Limb (tissue), 2 donors: Measurements from ENCODE around the gene CD200R1L.
A peak's percentile ranks its signal among the peaks of the same experiment; 100 is the strongest.

ENCODE experiments used
- DNase-seq, 2 donors: peaks; one replicate each; pipeline ENCODE4 v3.0.0-alpha.2; 2016; ENCODE audit errors: extremely low spot score in 2 of 2

CD200R1L gene

DNA sequence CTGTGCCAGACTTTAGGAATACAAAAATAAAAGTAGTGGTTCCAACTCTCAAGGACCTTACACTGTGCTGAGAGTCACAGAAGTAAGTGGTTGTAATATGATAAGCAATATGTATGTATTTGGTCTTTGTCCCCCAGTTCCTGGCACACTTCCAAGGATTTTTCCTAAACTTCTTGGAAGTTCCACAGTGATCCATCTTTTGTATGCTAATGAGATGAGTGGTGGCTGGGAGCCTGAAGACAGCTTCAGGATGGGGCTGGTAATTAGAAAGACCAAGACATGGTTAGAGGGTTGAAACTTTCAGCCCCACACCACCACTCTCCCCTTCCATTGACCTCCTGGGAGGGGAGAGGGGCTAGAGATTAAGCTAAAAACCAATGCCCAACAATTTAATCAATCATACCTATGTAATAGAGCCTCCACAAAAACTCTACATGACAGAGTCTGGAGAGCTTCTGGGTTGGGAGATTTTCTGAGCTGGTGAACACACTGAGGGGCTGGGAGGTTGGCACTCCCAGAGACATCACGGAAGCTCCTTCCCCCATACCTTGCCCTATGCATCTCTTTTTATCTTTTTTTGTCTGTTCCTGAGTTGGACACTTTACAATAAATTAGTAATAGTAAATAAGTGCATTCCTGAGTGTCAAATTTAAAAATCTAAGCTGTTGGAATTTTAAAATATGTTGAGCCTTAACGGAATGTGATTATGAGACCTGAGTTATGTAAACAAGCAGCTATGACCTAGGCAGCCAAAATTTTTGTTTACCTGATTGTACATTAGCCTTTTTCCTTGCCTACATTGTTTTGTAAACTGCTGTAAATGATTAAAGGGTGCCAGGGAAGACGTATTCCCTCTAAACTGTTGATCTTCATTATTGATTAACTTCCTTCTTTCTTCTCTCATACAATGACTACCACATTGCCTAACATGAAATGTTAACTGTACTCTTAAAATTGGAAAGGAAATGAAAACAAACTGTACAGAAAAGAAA lies 24.3 kb downstream of the CD200R1L start:
- DNase-seq = no peak

- no peak for DNase-seq
Measured at GRCh38 chr3:112818289-112818688, 28.4 kb downstream of the CD200R1L start.

- DNase-seq = no peak
Measured at GRCh38 chr3:112817797-112818196, 28.9 kb downstream of the CD200R1L start.

DNA sequence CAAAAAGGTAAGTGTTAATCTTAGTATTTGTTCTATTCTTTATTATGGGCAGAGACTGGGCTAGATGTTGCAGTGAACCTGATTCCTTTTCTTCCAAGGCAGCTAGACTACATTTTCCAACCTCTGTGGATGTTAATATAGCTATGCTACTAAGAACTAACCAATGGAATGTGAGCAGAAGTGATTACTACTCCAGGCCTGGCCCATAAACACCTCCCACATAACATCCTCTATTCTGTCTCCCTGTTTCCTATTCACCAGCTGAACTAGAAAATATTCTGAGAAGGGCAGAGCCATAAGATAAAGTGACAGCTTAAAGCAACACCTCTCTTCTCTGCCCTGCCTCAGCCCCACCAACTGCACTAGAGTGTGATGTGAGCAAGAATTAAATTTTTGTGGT lies 29.4 kb downstream of the CD200R1L start:
- no peak for DNase-seq

GRCh38 chr3:112815981-112816380 lies 30.7 kb downstream of the CD200R1L start:
- DNase-seq = no peak

- peak in 1 of 2 donors; percentile 80 for DNase-seq
Measured at GRCh38 chr3:112814266-112814665, 32.4 kb downstream of the CD200R1L start.

GRCh38 chr3:112813723-112814171 lies 32.9 kb downstream of the CD200R1L start:
- DNase-seq = no peak

DNA sequence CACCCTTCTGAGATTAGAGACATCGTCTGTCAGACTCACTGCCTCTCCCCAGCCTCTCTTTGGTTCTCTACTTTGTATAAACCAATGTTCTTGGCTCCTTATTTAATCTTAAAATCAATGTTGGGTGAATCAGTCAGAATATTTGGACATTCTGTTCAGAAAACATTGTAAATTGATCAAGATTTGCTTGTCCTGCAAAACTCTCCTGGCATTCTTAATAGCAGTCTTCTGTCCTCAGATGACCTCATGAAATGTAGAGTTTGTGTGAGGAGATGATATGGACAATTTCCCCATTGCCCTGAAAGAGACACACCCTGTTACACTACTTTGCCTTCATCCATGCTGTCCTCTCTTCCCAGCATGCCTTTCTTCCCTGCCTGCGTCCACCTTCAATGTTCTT lies 33.6 kb downstream of the CD200R1L start:
- no peak for DNase-seq

- no peak for DNase-seq
Measured at GRCh38 chr3:112811917-112812660, 34.6 kb downstream of the CD200R1L start.

- DNase-seq = peak in 1 of 2 donors; percentile 45
Measured at GRCh38 chr3:112811131-112811884, 35.4 kb downstream of the CD200R1L start.

DNA sequence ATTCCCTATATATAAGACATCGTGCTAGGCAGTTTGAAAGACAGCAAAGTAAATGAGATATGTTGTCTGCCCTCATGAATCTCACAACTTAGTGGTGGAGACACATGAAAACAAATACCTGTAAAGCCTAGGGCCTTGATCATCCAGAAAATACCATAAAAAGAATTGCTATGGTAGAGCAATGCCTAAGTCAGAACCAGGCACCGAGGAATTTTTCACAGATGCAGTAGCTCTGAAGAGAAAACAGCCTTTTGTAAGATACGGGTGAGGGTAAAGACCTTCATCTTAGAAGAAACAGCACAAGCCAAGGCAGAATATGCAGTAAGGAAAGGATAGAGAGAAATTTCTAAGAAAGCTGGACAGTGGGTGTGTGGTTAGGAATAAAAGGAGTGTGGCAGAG lies 36.1 kb downstream of the CD200R1L start:
- DNase-seq = no peak

- DNase-seq = no peak
Measured at GRCh38 chr3:112808136-112808535, 38.5 kb downstream of the CD200R1L start.

DNA sequence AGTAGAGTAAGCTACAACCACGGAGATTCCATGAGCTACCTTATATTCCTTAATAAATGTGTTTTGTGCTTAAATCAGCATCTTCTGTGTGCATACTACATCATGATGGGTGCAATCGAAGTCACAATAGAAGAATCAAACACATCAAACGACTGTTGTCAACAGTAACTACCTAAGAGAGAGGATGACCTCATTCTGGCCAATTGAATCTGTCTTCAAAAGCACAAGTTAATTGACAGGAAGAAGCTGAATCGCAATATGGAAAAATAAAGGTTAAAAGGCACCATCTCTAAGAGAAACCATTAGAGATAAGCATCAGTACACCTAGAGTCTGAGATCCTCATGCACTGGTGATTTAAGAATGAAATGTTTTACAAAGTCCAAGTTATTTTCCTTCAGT lies 39.0 kb downstream of the CD200R1L start:
- DNase-seq = no peak

DNA sequence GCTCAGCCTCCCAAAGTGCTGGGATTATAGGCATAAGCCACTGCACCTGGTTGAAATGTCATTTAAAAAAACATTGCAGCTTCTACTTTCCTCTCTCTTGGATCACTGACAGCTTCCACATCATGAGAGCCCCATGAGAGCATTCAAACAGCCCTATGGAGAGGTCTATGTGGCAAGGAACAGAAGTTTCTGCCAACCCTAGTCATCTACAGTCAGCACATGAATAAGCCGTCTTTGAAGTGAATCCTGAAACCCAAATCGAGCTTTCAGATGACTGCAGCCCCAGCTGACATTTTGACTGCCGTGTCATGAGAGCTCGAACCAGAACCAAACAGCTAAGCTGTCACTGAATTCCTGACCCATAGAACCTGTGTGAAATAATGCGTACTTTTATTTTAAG lies 39.8 kb downstream of the CD200R1L start:
- no peak for DNase-seq

GRCh38 chr3:112805126-112805525 lies 41.5 kb downstream of the CD200R1L start:
- no peak for DNase-seq

DNA sequence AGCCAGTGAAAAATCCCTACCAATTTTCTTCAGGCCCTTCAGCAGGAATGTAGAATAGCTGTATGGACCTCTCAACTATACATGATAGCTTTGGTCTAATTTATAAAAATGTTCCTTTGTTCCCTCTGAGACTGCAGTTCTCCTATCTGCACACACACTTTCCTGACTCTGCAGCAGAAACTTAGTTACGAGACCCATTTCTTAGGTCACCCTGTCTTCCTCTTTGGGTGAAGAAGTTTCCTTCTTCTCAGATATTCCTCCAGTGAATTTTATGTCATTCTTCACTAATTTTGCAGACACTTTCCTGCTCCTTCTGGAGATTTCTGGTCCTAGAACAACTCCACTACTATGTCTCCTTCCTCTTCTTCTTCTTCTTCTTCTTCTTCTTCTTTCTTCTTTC lies 42.6 kb downstream of the CD200R1L start:
- DNase-seq = no peak

DNA sequence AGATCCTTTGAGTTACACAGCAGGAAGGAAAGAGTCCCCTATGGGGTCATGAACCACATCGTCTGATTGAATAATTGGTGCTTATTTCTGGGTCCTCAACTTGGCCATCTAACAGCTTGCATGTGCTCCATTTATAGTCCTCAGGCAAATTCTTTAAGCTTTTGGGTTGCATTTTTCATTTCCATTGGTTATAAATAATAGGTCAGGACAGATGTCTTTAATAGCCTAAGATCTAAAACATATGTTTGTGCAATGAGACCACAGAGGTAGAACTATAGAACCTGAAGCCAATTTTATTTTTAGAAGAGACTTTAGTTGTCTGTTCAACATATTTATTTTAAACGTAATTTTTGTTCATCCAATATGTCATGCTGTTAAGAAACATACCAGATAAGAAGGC lies 43.2 kb downstream of the CD200R1L start:
- DNase-seq = peak in 1 of 2 donors; percentile 48

GRCh38 chr3:112802338-112802737 lies 44.3 kb downstream of the CD200R1L start:
- no peak for DNase-seq

- no peak for DNase-seq
Measured at GRCh38 chr3:112799946-112800345, 46.7 kb downstream of the CD200R1L start.

DNA sequence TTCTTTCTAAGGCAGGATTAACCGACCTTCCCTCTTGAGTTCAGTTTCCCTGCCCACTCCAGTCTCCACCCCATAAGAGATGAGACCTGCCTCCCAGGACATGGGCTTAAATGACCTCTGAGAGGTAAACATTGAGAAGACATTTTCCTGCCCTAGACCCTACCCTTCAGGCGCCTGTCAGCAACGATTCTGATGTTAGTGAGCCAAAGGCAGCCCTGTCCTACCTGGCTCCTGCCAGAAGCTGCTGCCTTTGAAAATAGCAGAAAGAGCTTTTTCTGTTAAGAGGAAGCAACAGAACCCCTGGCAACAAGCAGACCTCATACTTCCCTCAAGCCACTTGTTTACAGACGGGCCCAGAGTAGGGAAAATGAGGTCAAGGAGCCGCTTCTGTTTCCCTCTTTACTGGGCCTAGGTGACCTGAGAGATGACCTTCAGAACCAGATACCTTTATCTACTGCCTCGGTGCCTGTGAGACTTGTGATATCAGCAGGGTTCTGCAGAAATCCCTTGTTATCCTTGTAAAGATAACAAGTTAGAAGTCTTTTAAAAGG lies 52.0 kb downstream of the CD200R1L start:
- DNase-seq = no peak

- DNase-seq = no peak
Measured at GRCh38 chr3:112793326-112794081, 53.2 kb downstream of the CD200R1L start.
